Measurements from ENCODE around the gene DNAJC17. TPM values are rescaled to one million over a fixed set of nuclear protein-coding genes. Genes with fewer than 3 reads are reported as not detected.

Gene DNAJC17
- polyA plus RNA-seq, 2 of the 4 experiments (the other 2 are of a cell fraction) = 22.3 to 24.4 TPM

DNA sequence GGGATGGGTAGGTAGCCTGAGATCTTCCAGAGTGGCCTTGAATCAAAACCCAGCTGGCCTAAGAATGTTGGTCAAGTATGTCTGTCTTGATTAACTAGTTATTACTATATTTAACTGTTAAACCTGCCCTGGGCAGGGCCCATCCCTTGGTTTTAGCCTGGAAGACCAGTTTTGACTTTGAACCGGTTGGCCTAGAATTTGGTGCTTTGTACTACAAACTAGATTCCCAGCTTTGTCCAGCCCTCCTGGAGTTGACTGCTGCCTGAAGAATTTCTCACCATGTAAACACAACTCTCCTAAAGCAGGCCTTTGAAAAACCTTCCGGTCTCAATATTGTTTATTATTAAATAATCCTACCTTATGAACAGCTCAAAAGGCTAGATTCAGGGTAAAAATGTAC is 21.5 kb downstream of the DNAJC17 start:
- peaks cover 24% of the 10 kb centered on the region for H3K4me1 ChIP-seq
- H3K4me3 ChIP-seq = no peak overlapping the region
- FAIRE-seq (no peak), ATAC-seq (no peak), DNase-seq (ENCODE audit: low read depth in 1 of 2, low spot score in 1 of 2) (no peak)
- no peak overlapping the region for H3K4me2 ChIP-seq
- no peaks in the 10 kb centered on the region for H3K9me3 ChIP-seq
- ChIA-PET CTCF (interaction anchor here (0.6 to 4.1 kb wide), 6 partner anchors 11 to 154 kb away, joined by 3 to 17 read pairs (median 3); partner anchors contain the start of gene C15orf62), POLR2A (no interaction called here)
- TF ChIP-seq CBX2 (IDR thresholded peaks at IDR 0.05; ENCODE audit: borderline replicate concordance, low read depth) (no peak), SMC3 (IDR thresholded peaks at IDR 0.05) (no peak), JUN (IDR thresholded peaks at IDR 0.05) (no peak), KDM1A (IDR thresholded peaks at IDR 0.05; ENCODE audit: low read depth) (no peak), ZNF302 (CRISPR knock-in tag; IDR thresholded peaks at IDR 0.05) (no peak), HOXB13 (CRISPR knock-in tag; IDR thresholded peaks at IDR 0.05; ENCODE audit: low read depth) (no peak), RAD21 (conservative IDR thresholded peaks at IDR 0.05 in 1 of 2, IDR thresholded peaks at IDR 0.05 in 1 of 2) (no peak), ZC3H11A (IDR thresholded peaks at IDR 0.05) (no peak), HOXB5 (CRISPR knock-in tag; IDR thresholded peaks at IDR 0.05) (no peak), RNF2 (IDR thresholded peaks at IDR 0.05; ENCODE audit: borderline replicate concordance, low read depth) (no peak), NFE2L2 (conservative IDR thresholded peaks at IDR 0.05; ENCODE audit: low read length) (no peak), TP53 (CRISPR knock-in tag; IDR thresholded peaks at IDR 0.05) (no peak), FOSL2 (IDR thresholded peaks at IDR 0.05) (no peak), FOSL2 (CRISPR knock-in tag; IDR thresholded peaks at IDR 0.05) (no peak), EP300 (IDR thresholded peaks at IDR 0.05) (no peak), NR3C1 (IDR thresholded peaks at IDR 0.05) (no peak), ZFP36 (IDR thresholded peaks at IDR 0.05; ENCODE audit: borderline replicate concordance, partially characterized antibody) (no peak), ESRRA (IDR thresholded peaks at IDR 0.05; ENCODE audit: borderline replicate concordance, low read length) (no peak), TFCP2L1 (CRISPR knock-in tag; IDR thresholded peaks at IDR 0.05) (no peak)
- TF ChIP-seq, protein P1, sequence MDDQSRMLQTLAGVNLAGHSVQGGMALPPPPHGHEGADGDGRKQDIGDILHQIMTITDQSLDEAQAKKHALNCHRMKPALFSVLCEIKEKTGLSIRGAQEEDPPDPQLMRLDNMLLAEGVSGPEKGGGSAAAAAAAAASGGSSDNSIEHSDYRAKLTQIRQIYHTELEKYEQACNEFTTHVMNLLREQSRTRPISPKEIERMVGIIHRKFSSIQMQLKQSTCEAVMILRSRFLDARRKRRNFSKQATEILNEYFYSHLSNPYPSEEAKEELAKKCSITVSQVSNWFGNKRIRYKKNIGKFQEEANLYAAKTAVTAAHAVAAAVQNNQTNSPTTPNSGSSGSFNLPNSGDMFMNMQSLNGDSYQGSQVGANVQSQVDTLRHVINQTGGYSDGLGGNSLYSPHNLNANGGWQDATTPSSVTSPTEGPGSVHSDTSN (IDR thresholded peaks at IDR 0.05) = no peak
- TF ChIP-seq, protein P2, sequence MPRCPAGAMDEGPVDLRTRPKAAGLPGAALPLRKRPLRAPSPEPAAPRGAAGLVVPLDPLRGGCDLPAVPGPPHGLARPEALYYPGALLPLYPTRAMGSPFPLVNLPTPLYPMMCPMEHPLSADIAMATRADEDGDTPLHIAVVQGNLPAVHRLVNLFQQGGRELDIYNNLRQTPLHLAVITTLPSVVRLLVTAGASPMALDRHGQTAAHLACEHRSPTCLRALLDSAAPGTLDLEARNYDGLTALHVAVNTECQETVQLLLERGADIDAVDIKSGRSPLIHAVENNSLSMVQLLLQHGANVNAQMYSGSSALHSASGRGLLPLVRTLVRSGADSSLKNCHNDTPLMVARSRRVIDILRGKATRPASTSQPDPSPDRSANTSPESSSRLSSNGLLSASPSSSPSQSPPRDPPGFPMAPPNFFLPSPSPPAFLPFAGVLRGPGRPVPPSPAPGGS (IDR thresholded peaks at IDR 0.05) = no peak
- peak overlapping the region in 1 of 2 experiments; percentile 26; a peak in 2 of 6 replicates for H3K27ac ChIP-seq
- 89% methylated on average over 2 of the region's 2 CpGs for WGBS (ENCODE audit: missing lambda C conversion rate)

DNA sequence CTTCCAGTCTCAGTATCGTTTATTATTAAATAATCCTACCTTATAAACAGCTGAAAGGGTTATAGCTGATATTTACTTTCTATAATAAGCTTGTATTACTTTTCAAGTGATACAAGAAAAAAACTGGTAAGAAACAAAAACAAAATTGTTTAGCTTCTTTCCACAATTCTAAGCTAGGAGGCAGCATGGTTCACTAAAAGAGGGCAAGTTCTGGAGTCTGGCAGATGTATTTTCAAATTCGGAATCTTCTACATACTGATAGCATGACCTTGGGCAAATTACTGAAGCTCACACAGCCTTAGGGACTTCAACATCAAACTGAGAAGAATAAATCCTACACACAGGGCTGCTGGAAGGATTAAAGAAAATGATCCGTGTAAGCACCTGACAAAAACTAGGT is 22.1 kb downstream of the DNAJC17 start:
- CTCF ChIA-PET = interaction anchor here (0.6 to 4.1 kb wide), 9 partner anchors 9 to 154 kb away, joined by 3 to 17 read pairs (median 3); partner anchors contain the start of gene C15orf62
- H3K9me3 ChIP-seq = no peaks in the 10 kb centered on the region
- DNase-seq (ENCODE audit: low read depth in 1 of 2, low spot score in 1 of 2) = no peak
- H3K27ac ChIP-seq = peak overlapping the region in 1 of 2 experiments; percentile 26; a peak in 3 of 6 replicates
- H3K4me1 ChIP-seq = peaks cover 18% of the 10 kb centered on the region
- WGBS (ENCODE audit: missing lambda C conversion rate) = 80% methylated on average over 3 of the region's 3 CpGs
- POLR2A ChIA-PET = interaction anchor here (0.9 kb wide), 1 partner anchor 109 kb away, joined by 3 read pairs; the partner anchor contains the start of gene VPS18
- TF ChIP-seq HOXB5 (CRISPR knock-in tag; IDR thresholded peaks at IDR 0.05) (no peak), NR3C1 (IDR thresholded peaks at IDR 0.05) (no peak), RAD21 (conservative IDR thresholded peaks at IDR 0.05 in 1 of 2, IDR thresholded peaks at IDR 0.05 in 1 of 2) (0 out of 5 replicates have a peak, but pooled peaks of 1 of the 2 experiments have one; percentile 7), FOSB (CRISPR knock-in tag; IDR thresholded peaks at IDR 0.05) (no peak)
- H3K4me3 ChIP-seq = no peak overlapping the region
- no peak for ATAC-seq
- no peak overlapping the region for H3K4me2 ChIP-seq
- no peak for FAIRE-seq

Measured in A549 (cell line).